Upper lobe of left lung (tissue), 4 donors: ENCODE measurements around the gene GALNT15.

Source experiments
- CTCF ChIP-seq, 6 experiments: fragments of 450-650 bp in 4 of 6; fragments of 200-600 bp in 2 of 6; sonication (generic) in 2 of 6; IDR thresholded peaks; one replicate each; pipeline ENCODE4 v1.5.1; 2016 to 2019; ENCODE audit warnings: antibody characterized with exemption in 6 of 6
- POLR2A ChIP-seq, 4 donors: fragments of 450-650 bp; IDR thresholded peaks; one replicate each; pipeline ENCODE4 v1.5.1; 2016 to 2017; ENCODE audit warnings: antibody characterized with exemption in 4 of 4, mild to moderate bottlenecking in 2 of 4
- POLR2AphosphoS5 ChIP-seq, 2 donors: sonication (generic); formaldehyde crosslinking; IDR thresholded peaks; one replicate each; pipeline ENCODE4 v1.5.1; 2017; ENCODE audit warnings: antibody characterized with exemption in 2 of 2

DNA sequence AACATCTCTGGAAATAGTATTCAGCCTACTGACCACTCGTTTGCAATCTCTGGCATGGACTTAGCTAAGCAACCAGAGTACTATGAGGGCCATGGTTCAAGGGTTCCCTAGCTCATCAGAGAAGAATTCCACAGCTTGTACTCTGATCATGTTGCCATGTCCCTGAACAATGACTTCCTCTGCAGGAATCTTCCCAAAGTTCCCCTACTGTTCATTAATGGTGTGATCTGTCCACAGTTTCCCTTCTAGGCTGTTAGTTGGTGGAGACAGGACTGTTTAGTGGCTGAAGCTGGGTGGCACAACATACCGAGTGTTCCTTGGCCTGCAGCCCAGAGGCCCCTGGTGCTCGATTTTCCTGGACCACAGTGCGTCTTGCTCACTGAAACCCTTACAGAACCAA lies 44.4 kb upstream of the GALNT15 start:
- TF ChIP-seq CTCF (IDR thresholded peaks at IDR 0.05) (no peak), POLR2A (IDR thresholded peaks at IDR 0.05) (no peak), POLR2AphosphoS5 (IDR thresholded peaks at IDR 0.05) (peak in 1 of 2 donors; percentile 18)
